OCI-LY7 (cell line): ENCODE data around the gene GPR183. TPM values are rescaled to one million over a fixed set of nuclear protein-coding genes. Genes with fewer than 3 reads are reported as not detected.

Experiments used
- BruUV-seq: library from RNA; stranded (reverse); fragments of 400-500 nt; replicated peaks from 2 replicates; lab custom pipeline; 2021; lab: Mats Ljungman, UMichigan
- CTCF ChIA-PET: fragments of 300-600 bp; sonication (Branson Sonifier 250); formaldehyde crosslinking; loops from one replicate; lab custom pipeline; 2022; ENCODE audit warnings: antibody characterized with exemption; ENCODE audit not compliant: unreplicated experiment; lab: Charles Lee
- POLR2A ChIA-PET: fragments of 300-600 bp; sonication (Branson Sonifier 250); formaldehyde crosslinking; loops from one replicate; lab custom pipeline; 2022; ENCODE audit warnings: antibody characterized with exemption; lab: Charles Lee
- DNase-seq: peaks from one replicate; pipeline ENCODE4 v3.0.0-alpha.2; 2015; ENCODE audit warnings: low spot score
- H2AFZ ChIP-seq: fragments of 200-600 bp; sonication (generic), shearing (Covaris generic); 2 replicates; pipeline ENCODE4 v1.6.1; 2014; ENCODE audit warnings: mild to moderate bottlenecking, antibody characterized with exemption, low read length, moderate library complexity
- H3K27ac ChIP-seq: fragments of 200-600 bp; sonication (generic); 2 replicates; pipeline ENCODE4 v1.5.1; 2014; ENCODE audit warnings: mixed run types, low read depth, mild to moderate bottlenecking, moderate library complexity, low read length, inconsistent platforms; ENCODE audit not compliant: poor library complexity, severe bottlenecking
- H3K36me3 ChIP-seq: fragments of 200-600 bp; sonication (generic); 2 replicates; pipeline ENCODE4 v1.6.1; 2014; ENCODE audit warnings: mild to moderate bottlenecking, antibody characterized with exemption, low read length, moderate library complexity, mixed read lengths; ENCODE audit not compliant: insufficient read depth
- H3K4me1 ChIP-seq: fragments of 200-600 bp; sonication (generic); 2 replicates; pipeline ENCODE4 v1.5.1; 2014; ENCODE audit warnings: mild to moderate bottlenecking, low read length; ENCODE audit not compliant: insufficient read depth, poor library complexity, severe bottlenecking
- H3K4me2 ChIP-seq: fragments of 200-600 bp; sonication (generic); 2 replicates; pipeline ENCODE4 v1.6.1; 2014; ENCODE audit warnings: mild to moderate bottlenecking, low read length
- H3K4me3 ChIP-seq: fragments of 200-600 bp; sonication (generic); 2 replicates; pipeline ENCODE4 v1.5.1; 2014; ENCODE audit warnings: mild to moderate bottlenecking, low read depth, low read length; ENCODE audit not compliant: poor library complexity, severe bottlenecking
- H3K79me2 ChIP-seq: fragments of 200-600 bp; sonication (generic); 2 replicates; pipeline ENCODE4 v1.6.1; 2016; ENCODE audit warnings: low read depth, mild to moderate bottlenecking, low read length, moderate library complexity, mixed read lengths; ENCODE audit not compliant: insufficient read depth
- H3K9me2 ChIP-seq: fragments of 200-600 bp; sonication (generic); 2 replicates; pipeline ENCODE4 v1.6.1; 2016; ENCODE audit warnings: mild to moderate bottlenecking, low read length, mixed read lengths; ENCODE audit not compliant: insufficient read depth
- H3K9me3 ChIP-seq: fragments of 200-600 bp; sonication (generic); 2 replicates; pipeline ENCODE4 v1.6.1; 2014; ENCODE audit warnings: mild to moderate bottlenecking, mixed run types, low read length, mixed read lengths
- H4K20me1 ChIP-seq: fragments of 200-600 bp; sonication (generic); 2 replicates; pipeline ENCODE4 v1.6.1; 2014; ENCODE audit warnings: mild to moderate bottlenecking, antibody characterized with exemption, low read length, moderate library complexity, mixed read lengths; ENCODE audit not compliant: insufficient read depth
- CTCF ChIP-seq: fragments of 200-600 bp; sonication (generic); conservative IDR thresholded peaks from 2 replicates; pipeline ENCODE4 v1.5.1; 2014; ENCODE audit warnings: mild to moderate bottlenecking, antibody characterized with exemption, low read length, moderate library complexity, mixed read lengths
- EZH2phosphoT487 ChIP-seq: fragments of 200-600 bp; sonication (generic); IDR thresholded peaks from 2 replicates; pipeline ENCODE4 v1.6.1; 2018; ENCODE audit warnings: low read depth, borderline replicate concordance, mild to moderate bottlenecking, mixed run types, antibody characterized with exemption, low read length, moderate library complexity, mixed read lengths
- intact Hi-C: fragments of 100-400 bp; cut with micrococcal nuclease; formaldehyde crosslinking; loops from one replicate; pipeline ENCODE4 v1.10.0; 2022; ENCODE audit not compliant: unreplicated experiment
- total RNA-seq, 2 experiments: library from RNA; depleted of rRNA in 1 of 2; stranded (reverse); fragments of >200 nt in 1 of 2; shearing (Covaris generic) in 1 of 2; gene quantifications; 2 replicates each; pipeline ENCODE4 v1.2.3, GENCODE V29; 2014 to 2022

Gene GPR183
- total RNA-seq, 2 experiments from 2014 or later = not detected

- ChIA-PET CTCF (no interaction called here), POLR2A (no interaction called here)
- H3K27ac ChIP-seq = no peak overlapping the region
- H3K4me1 ChIP-seq = peaks cover 46% of the 10 kb centered on the region
- peaks cover 20% of the 10 kb centered on the region for H3K36me3 ChIP-seq
- no peaks in the 10 kb centered on the region for H3K9me3 ChIP-seq
- no peaks in the 10 kb centered on the region for H4K20me1 ChIP-seq
- H3K4me2 ChIP-seq = peak overlapping the region; percentile 49; the same call in 1 of the 2 replicates
- intact Hi-C loops = no loop called here
- no peaks in the 10 kb centered on the region for H3K9me2 ChIP-seq
- H2AFZ ChIP-seq = no peak overlapping the region
- no peaks in the 10 kb centered on the region for H3K79me2 ChIP-seq
- TF ChIP-seq CTCF = no peak
- no peak for TF ChIP-seq EZH2phosphoT487
- peak; percentile 25 for DNase-seq
- no TSS peak for BruUV-seq
- no peak overlapping the region for H3K4me3 ChIP-seq
Observed at GRCh38 chr13:99331881-99332293, 24.7 kb upstream of the GPR183 start.

- intact Hi-C loops = no loop called here
- POLR2A ChIA-PET = interaction anchor here (0.9 to 1.5 kb wide), 2 partner anchors 13 to 204 kb away, joined by 3 to 4 read pairs; no protein-coding TSS in a partner anchor
- no peak overlapping the region for H3K27ac ChIP-seq
Observed at GRCh38 chr13:99330942-99331341, 23.7 kb upstream of the GPR183 start.

More at GRCh38 chr13:99330942-99331341, 23.7 kb upstream of the GPR183 start:
- no peaks in the 10 kb centered on the region for H3K9me2 ChIP-seq
- peaks cover 23% of the 10 kb centered on the region for H3K36me3 ChIP-seq
- TF ChIP-seq CTCF = no peak
- TF ChIP-seq EZH2phosphoT487 = no peak
- H3K4me3 ChIP-seq = no peak overlapping the region
- no peaks in the 10 kb centered on the region for H3K9me3 ChIP-seq
- BruUV-seq = no TSS peak
- H3K4me1 ChIP-seq = peaks cover 49% of the 10 kb centered on the region
- H4K20me1 ChIP-seq = no peaks in the 10 kb centered on the region
- no peak overlapping the region for H2AFZ ChIP-seq
- H3K4me2 ChIP-seq = peak overlapping the region; percentile 4; the same call in 1 of the 2 replicates
- H3K79me2 ChIP-seq = no peaks in the 10 kb centered on the region
- CTCF ChIA-PET = no interaction called here
- no peak for DNase-seq
